CD14-positive monocyte (primary cell): Measurements from ENCODE around the gene SPON1. TPM values are rescaled to one million over a fixed set of nuclear protein-coding genes. Genes with fewer than 3 reads are reported as not detected.

ENCODE experiments used
- DNase-seq, 3 donors: peaks; one replicate each; pipeline ENCODE4 v3.0.0-alpha.2; 2011 to 2022
- H2AFZ ChIP-seq: 2 replicates; pipeline ENCODE4 v1.6.0; 2012; ENCODE audit warnings: mild to moderate bottlenecking, low read depth, low read length, inconsistent platforms; ENCODE audit not compliant: insufficient read depth, poor library complexity, severe bottlenecking
- H3K27ac ChIP-seq, 2 donors: 1 replicate in 1 of 2; 2 replicates in 1 of 2; pipeline ENCODE4 v1.5.1; 2012 to 2013; ENCODE audit warnings: low read length in 2 of 2, control low read depth in 1 of 2, inconsistent platforms in 1 of 2, low read depth in 1 of 2, mild to moderate bottlenecking in 1 of 2
- H3K27me3 ChIP-seq, 2 donors: one replicate each; pipeline versions ENCODE4 v1.6.0 to v1.6.1; 2011 to 2013; ENCODE audit warnings: low read length in 2 of 2; ENCODE audit not compliant: control insufficient read depth in 2 of 2, insufficient read depth in 2 of 2
- H3K36me3 ChIP-seq, 2 donors: replicated peaks in 1 of 2; 1 replicate in 1 of 2; 2 replicates in 1 of 2; pipeline versions ENCODE4 v1.5.1 to v1.6.1; 2012 to 2013; ENCODE audit warnings: low read length in 2 of 2, control low read depth in 1 of 2, inconsistent platforms in 1 of 2, mild to moderate bottlenecking in 1 of 2; ENCODE audit not compliant: insufficient read depth in 2 of 2, control insufficient read depth in 1 of 2
- H3K4me1 ChIP-seq, 2 donors: 1 replicate in 1 of 2; 2 replicates in 1 of 2; pipeline versions ENCODE4 v1.5.1 to v1.6.1; 2012 to 2013; ENCODE audit warnings: low read length in 2 of 2, control low read depth in 1 of 2, inconsistent platforms in 1 of 2, mild to moderate bottlenecking in 1 of 2, moderate library complexity in 1 of 2; ENCODE audit not compliant: insufficient read depth in 2 of 2, control insufficient read depth in 1 of 2
- H3K4me2 ChIP-seq: replicated peaks from 2 replicates; pipeline ENCODE3; 2012; ENCODE audit warnings: low read length, moderate library complexity, mild to moderate bottlenecking; ENCODE audit not compliant: poor library complexity, severe bottlenecking; ENCODE audit errors: extremely low read depth
- H3K4me3 ChIP-seq, 3 experiments: fragments of 200-600 bp in 1 of 3; sonication (generic) in 1 of 3; replicated peaks in 1 of 3; 1 replicate in 2 of 3; 2 replicates in 1 of 3; pipeline ENCODE4 v1.5.1; 2011 to 2013; ENCODE audit warnings: low read length in 3 of 3, mild to moderate bottlenecking in 3 of 3, control low read depth in 2 of 3, low read depth in 2 of 3, inconsistent platforms in 1 of 3, moderate library complexity in 1 of 3
- H3K79me2 ChIP-seq: 2 replicates; pipeline ENCODE4 v1.6.0; 2012; ENCODE audit warnings: mild to moderate bottlenecking, control low read depth, inconsistent platforms, low read length, moderate library complexity; ENCODE audit not compliant: insufficient read depth
- H3K9ac ChIP-seq: 2 replicates; pipeline ENCODE4 v1.6.0; 2017; ENCODE audit warnings: low read length, mild to moderate bottlenecking; ENCODE audit not compliant: insufficient read depth, poor library complexity, severe bottlenecking
- H3K9me3 ChIP-seq, 2 donors: replicated peaks in 1 of 2; 1 replicate in 1 of 2; 2 replicates in 1 of 2; pipeline versions ENCODE4 v1.5.1 to v1.6.1; 2012 to 2013; ENCODE audit warnings: low read length in 2 of 2, control low read depth in 1 of 2; ENCODE audit not compliant: control insufficient read depth in 1 of 2, insufficient read depth in 1 of 2
- H4K20me1 ChIP-seq: 2 replicates; pipeline ENCODE4 v1.6.0; 2012; ENCODE audit warnings: mild to moderate bottlenecking, low read length, control low read depth, moderate library complexity; ENCODE audit not compliant: insufficient read depth
- H3K27ac Mint-ChIP-seq, 7 donors: one replicate each; pipeline ENCODE4 v1.8.0; 2020; ENCODE audit warnings: mild to moderate bottlenecking in 7 of 7, mixed read lengths in 7 of 7, moderate library complexity in 6 of 7, inconsistent platforms in 2 of 7
- H3K27me3 Mint-ChIP-seq, 3 donors: one replicate each; pipeline ENCODE4 v1.8.0; 2021 to 2022; ENCODE audit warnings: low read depth in 3 of 3, mild to moderate bottlenecking in 3 of 3, mixed read lengths in 3 of 3, moderate library complexity in 3 of 3, inconsistent platforms in 1 of 3
- H3K36me3 Mint-ChIP-seq, 2 donors: one replicate each; pipeline ENCODE4 v1.8.0; 2020; ENCODE audit warnings: mixed read lengths in 2 of 2, inconsistent platforms in 1 of 2, mild to moderate bottlenecking in 1 of 2
- H3K4me1 Mint-ChIP-seq: one replicate; pipeline ENCODE4 v1.8.0; 2020; ENCODE audit warnings: mild to moderate bottlenecking, mixed read lengths
- H3K4me3 Mint-ChIP-seq, 2 donors: one replicate each; pipeline ENCODE4 v1.8.0; 2020; ENCODE audit warnings: mild to moderate bottlenecking in 2 of 2, mixed read lengths in 2 of 2, moderate library complexity in 1 of 2
- H3K9me3 Mint-ChIP-seq, 7 donors: one replicate each; pipeline ENCODE4 v1.8.0; 2020 to 2022; ENCODE audit warnings: mixed read lengths in 7 of 7, mild to moderate bottlenecking in 6 of 7, moderate library complexity in 6 of 7, inconsistent platforms in 2 of 7
- CTCF ChIP-seq: fragments of 200-600 bp; IDR thresholded peaks from one replicate; pipeline ENCODE4 v1.8.0; 2022; ENCODE audit warnings: antibody characterized with exemption, mild to moderate bottlenecking
- WGBS: methylation state at CpG from one replicate; pipeline ENCODE4 v1.1.5; 2013; ENCODE audit warnings: missing lambda C conversion rate; ENCODE audit not compliant: insufficient coverage; 5-methylcytosine and 5-hydroxymethylcytosine counted together
- intact Hi-C, 2 donors: fragments of 100-400 bp; cut with micrococcal nuclease; formaldehyde crosslinking; loops; one replicate each; pipeline versions ENCODE4 v1.15.0 to v1.15.1; 2023
- polyA plus RNA-seq, 3 donors: library from polyadenylated mRNA; depleted of rRNA in 1 of 3; unstranded in 2 of 3; stranded (reverse) in 1 of 3; fragments of 300-500 nt in 2 of 3; fragments of >200 nt in 1 of 3; fragmentation: Illumina TruSeq in 2 of 3; gene quantifications; 1 replicate in 2 of 3; 2 replicates in 1 of 3; pipeline ENCODE4 v1.2.3, GENCODE V29; 2012 to 2021

Gene SPON1
- polyA plus RNA-seq, 3 donors, result not detected

GRCh38 chr11:14073849-14074476 is 111.4 kb downstream of the SPON1 start:
- Mint-ChIP-seq H3K9me3 (peaks cover 0 to 4% (median 0%) of the 10 kb centered on the region in 7 donors), H3K27ac (no peak overlapping the region), H3K4me1 (peaks cover 22% of the 10 kb centered on the region), H3K4me3 (no peak overlapping the region), H3K36me3 (no peaks in the 10 kb centered on the region), H3K27me3 (peaks cover 0 to 3% (median 0%) of the 10 kb centered on the region in 3 donors)
- Histone ChIP-seq H4K20me1 (no peaks in the 10 kb centered on the region), H3K4me3 (no peak overlapping the region), H3K36me3 (no peaks in the 10 kb centered on the region), H3K9ac (no peak overlapping the region), H3K27me3 (no peaks in the 10 kb centered on the region), H3K4me1 (peaks cover 14 to 16% of the 10 kb centered on the region in 2 donors), H3K79me2 (no peaks in the 10 kb centered on the region), H3K27ac (no peak overlapping the region), H2AFZ (peak overlapping the region; percentile 2), H3K4me2 (no peak overlapping the region), H3K9me3 (no peaks in the 10 kb centered on the region)
- TF ChIP-seq CTCF, result no peak
- intact Hi-C loops, result no loop called here
- no CpG with 5 or more reads among the region's 1 CpG for WGBS
- no peak for DNase-seq

GRCh38 chr11:14075118-14076078 is 112.9 kb downstream of the SPON1 start:
- H3K36me3 Mint-ChIP-seq, result no peaks in the 10 kb centered on the region
- Histone ChIP-seq H3K9ac (no peak overlapping the region), H3K27ac (no peak overlapping the region), H2AFZ (no peak overlapping the region), H3K4me1 (peaks cover 21 to 22% of the 10 kb centered on the region in 2 donors), H3K9me3 (no peaks in the 10 kb centered on the region), H3K36me3 (no peaks in the 10 kb centered on the region), H4K20me1 (no peaks in the 10 kb centered on the region), H3K27me3 (no peaks in the 10 kb centered on the region), H3K4me3 (no peak overlapping the region), H3K4me2 (no peak overlapping the region), H3K79me2 (no peaks in the 10 kb centered on the region)
- 100% methylated on average over 2 of the region's 10 CpGs for WGBS
- H3K27me3 Mint-ChIP-seq, result peaks cover 0 to under 1% (median 0%) of the 10 kb centered on the region in 3 donors
- peaks cover 0 to 4% (median 0%) of the 10 kb centered on the region in 7 donors for H3K9me3 Mint-ChIP-seq
- H3K27ac Mint-ChIP-seq, result no peak overlapping the region
- no peak overlapping the region for H3K4me3 Mint-ChIP-seq
- DNase-seq, result no peak
- intact Hi-C loops, result no loop called here
- TF ChIP-seq CTCF, result no peak
- peaks cover 29% of the 10 kb centered on the region for H3K4me1 Mint-ChIP-seq
